GM19397 (cell line): ENCODE results near the gene HKDC1.
"Not testable (repeated sequence)": the region's sequence is repeated elsewhere in the genome, so short reads cannot be mapped to it uniquely, and the experiment has no call there.

Experiments
- ATAC-seq: cut with Tn5 transposase; IDR thresholded peaks from one replicate; pipeline ENCODE4 v1.9.1; 2021; ENCODE audit warnings: mild to moderate bottlenecking, moderate library complexity; ENCODE audit not compliant: unreplicated experiment

The HKDC1 gene, protein sequence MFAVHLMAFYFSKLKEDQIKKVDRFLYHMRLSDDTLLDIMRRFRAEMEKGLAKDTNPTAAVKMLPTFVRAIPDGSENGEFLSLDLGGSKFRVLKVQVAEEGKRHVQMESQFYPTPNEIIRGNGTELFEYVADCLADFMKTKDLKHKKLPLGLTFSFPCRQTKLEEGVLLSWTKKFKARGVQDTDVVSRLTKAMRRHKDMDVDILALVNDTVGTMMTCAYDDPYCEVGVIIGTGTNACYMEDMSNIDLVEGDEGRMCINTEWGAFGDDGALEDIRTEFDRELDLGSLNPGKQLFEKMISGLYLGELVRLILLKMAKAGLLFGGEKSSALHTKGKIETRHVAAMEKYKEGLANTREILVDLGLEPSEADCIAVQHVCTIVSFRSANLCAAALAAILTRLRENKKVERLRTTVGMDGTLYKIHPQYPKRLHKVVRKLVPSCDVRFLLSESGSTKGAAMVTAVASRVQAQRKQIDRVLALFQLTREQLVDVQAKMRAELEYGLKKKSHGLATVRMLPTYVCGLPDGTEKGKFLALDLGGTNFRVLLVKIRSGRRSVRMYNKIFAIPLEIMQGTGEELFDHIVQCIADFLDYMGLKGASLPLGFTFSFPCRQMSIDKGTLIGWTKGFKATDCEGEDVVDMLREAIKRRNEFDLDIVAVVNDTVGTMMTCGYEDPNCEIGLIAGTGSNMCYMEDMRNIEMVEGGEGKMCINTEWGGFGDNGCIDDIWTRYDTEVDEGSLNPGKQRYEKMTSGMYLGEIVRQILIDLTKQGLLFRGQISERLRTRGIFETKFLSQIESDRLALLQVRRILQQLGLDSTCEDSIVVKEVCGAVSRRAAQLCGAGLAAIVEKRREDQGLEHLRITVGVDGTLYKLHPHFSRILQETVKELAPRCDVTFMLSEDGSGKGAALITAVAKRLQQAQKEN

DNA sequence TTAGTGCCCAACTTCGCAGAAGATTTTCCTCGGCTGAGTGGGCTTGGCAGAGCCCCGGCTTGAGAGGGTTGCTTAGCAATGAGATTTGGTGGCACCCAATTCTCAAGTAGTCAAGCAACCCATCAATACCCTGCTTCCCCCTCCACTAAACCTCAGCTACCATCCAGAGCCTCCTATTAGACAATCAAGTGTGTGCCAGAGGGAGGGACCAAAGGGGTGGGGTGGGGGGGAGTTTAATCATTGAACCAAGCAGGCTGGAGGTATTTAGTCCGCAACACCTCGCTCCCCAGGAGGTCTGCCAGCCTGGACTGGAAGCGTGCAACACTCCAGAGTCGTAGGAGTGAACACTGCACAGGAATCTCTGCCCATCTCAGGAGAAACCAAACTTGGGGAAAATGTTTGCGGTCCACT, at the start of gene HKDC1:
Gene HKDC1 (plus strand): TSS at position 292 of the 411 bp plus-strand sequence. CDS start 104 bp downstream, at position 396.
- ATAC-seq, result no peak

DNA sequence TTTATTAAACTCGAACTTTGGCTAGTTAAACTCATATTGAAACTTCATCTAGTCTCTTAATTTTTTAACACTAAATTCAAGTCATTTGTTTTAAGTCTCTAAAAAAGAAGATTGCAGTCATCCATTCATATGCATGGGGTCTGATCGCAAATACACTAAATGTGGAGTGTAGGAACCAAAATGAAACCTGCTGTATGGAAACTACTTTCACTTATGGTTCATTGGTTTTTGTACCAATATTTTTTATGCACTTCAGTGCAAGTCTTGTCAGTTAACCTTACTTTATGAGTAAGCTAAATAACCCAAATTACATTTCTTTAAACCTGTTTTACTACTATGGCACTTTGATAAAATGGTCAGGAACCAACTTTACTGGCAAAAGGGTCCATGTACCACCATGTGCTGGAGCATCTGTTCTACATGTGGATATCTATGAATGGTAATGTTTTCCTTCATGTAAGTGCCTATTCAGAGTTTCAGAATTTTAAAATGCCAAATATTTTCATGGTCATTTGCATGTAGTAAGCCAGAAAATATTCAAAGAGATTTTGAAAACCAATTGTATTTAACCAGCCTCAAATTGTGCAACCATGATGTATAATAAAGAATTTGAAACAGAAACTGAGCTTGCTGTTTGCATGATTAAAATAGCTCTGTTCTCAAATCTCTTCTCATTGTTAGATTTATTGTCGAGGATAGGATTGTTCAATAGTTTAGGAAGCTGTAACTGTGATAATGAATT, 47.7 kb upstream of the HKDC1 start:
- no peak for ATAC-seq

DNA sequence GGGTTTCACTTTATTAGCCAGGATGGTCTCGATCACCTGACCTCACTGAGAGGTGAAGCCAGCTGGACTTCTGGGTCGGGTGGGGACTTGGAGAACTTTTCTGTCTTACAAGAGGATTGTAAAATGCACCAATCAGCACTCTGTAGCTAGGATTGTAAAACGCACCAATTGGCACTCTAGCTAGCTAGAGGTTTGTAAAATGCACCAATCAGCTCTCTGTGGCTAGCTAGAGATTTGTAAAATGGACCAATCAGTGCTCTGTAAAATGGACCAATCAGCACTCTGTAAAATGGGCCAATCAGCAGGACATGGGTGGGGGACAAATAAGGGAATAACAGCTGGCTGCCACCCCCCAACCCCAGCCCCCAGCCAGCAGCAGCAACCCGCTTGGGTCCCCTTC, 44.8 kb upstream of the HKDC1 start:
- ATAC-seq, result not testable (repeated sequence)

DNA sequence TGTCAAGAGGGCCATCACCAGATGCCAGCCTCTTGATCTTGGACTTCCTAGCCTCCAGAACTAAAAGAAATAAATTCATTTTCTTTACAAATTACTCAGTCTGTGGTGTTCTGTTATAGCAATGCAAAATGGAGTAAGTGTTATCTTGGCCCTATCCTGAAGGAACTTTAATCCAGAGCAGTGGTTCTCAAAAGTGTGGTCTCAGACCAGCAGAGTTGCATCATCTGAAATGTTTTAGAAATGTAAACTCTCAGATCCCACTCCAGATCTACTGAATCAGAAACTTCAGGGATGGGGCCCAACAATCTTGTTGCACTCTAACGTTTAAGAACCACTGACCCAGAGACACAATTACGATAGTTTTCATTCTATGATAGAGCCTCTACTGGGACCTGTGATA, 43.3 kb upstream of the HKDC1 start:
- no peak for ATAC-seq

DNA sequence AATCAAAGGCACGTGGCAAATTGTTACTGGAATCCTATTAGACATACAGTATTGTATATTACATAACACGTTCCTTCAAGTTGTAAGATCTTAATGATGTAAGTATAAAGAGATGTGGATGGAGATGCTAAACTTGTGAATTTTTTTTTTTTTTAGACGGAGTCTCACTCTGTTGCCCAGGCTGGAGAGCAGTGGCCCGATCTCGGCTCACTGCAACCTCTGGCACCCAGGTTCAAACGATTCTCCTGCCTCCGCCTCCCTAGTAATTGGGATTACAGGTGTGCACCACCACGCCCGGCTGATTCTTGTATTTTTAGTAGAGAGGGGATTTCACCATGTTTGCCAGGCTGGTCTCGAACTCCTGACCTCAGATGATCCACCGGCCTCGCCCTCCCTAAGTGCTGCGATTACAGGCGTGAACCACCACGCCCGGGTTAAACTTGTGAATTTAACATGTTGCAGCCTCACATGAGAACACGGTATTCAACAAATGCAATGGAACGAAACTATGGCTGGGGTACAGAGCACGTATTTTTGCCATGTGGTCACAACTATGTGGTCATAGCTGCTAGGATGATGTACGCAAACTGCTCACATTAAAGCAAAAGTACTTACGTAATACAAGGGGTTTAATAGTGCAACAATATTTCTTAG, 40.9 kb upstream of the HKDC1 start:
- no peak for ATAC-seq

DNA sequence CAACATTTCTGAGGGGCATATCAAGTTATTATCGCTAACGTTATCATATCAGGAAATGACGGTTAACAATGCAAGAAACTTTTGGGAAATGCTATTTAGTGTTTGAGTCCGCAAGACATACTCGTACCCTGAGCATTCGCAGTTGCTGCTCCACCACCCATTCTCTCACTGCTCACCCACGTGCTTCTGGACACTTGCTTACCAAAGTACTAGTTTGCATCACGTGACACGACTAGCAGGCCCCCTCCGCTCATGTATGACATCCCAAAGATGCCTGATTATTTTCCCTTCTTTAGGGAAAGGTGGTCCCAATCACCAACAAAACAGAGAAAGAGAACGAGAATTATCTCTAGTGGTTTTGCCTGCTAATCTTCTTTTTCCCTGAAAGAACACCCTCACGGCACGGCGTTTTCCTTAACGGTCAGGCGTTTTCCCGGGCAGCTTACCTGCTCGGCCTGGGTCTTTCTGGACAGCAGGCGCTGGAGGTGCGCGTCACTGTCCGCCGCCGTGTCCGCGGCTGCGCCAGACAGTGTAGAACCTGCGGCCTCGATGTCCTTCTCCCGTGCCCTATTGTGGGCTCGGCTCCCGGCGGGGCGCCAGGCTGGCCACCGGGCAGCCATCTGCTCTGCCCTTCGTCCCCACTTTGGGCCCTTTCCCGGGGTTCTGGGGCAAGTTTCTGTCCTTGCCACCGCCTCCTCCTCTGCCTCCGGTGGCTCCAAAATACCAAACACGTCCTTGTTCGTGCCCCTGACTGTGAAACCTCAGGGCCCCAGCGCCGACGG, 40.2 kb upstream of the HKDC1 start, which contains the start of gene SUPV3L1:
Gene SUPV3L1 (plus strand): TSS at position 492 of the 782 bp plus-strand sequence. CDS start 58 bp downstream, at position 550.
- ATAC-seq, result peak; percentile 84

DNA sequence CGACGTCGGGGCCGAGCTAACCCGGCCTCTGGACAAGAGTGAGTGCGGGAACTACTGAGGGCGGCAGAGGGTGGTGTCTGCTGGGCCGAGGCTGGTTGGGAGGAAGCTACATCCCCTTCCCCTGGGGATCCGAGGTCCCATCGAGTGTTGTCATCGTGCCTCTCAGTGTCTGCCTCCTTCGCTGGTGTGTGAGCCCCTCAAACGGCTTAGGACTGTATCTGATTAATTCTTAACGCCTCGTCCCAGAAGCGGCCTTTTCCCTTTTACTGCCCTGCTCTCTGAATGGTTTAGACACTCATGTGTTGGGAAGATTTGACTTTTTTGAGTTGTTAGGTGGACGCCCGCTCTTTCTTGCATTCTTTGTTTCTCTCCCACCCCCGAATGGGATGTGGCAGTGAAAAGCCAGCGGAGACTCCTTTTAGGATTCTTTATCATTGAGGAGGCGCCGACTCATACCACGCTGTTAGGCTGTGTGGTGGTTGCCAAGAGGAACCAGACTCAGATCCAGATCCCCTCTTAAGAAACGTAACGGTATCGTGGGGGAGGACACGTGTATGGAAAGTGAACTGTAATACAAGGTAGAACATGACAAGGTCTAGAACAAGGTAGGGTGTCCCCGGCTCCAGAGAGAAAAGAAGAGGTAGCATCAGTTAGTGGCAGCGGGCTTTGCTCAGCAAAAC, 39.5 kb upstream of the HKDC1 start:
- ATAC-seq, result no peak

DNA sequence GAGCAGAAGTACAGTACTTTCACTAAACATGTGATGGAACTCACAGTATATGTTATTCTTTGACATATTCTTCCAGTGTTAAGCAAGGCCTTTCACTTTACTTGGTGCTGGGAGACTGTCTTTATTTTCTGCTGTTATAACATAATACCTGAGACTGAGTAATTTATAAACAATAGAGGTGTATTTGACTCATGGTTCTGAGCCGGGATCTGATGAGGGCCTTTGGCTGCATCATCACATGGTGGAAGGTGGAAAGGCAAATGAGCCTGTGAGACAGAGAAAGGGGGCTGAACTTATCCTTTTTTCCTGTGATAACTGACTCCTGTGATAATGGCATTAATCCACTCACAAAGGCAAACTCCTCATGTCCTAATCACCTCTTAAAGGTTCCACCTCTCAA, 38.7 kb upstream of the HKDC1 start:
- ATAC-seq, result no peak

DNA sequence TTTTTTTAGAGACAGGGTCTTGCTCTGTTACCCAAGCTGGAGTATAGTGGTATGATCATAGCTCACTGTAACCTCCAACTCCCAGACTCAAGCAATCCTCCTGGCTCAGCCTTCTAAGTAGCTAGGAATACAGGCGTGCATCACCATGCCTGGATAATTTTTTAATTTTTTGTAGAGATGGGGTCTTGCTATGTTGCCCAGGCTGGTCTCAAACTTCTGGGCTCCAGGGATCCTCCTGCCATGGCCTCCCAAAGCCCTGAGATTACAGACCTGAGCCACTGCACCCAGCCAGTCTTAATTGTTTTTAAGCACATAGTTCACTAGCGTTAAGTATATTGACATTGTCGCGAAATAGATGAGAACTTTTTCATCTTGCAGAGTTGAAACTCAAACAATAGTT, 38.1 kb upstream of the HKDC1 start:
- no peak for ATAC-seq

DNA sequence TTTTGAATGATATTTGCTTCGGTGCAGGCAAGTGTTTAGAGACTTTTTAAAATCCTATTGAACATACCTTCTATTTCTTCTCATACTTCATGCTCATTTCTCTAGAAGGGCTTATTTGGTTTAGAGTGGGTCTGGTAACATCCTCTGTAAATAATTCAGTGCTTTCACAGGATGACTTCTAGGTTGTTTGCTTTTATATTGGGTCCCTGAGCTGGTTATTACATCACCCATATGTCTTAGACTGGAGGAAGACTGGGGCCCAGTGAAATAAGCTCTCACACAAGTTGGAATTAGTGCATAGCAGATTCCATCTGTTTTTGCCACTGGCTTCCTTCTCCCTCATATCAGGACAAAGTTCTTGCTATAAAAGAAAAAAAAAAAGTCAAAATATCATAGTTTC, 33.6 kb upstream of the HKDC1 start:
- no peak for ATAC-seq

DNA sequence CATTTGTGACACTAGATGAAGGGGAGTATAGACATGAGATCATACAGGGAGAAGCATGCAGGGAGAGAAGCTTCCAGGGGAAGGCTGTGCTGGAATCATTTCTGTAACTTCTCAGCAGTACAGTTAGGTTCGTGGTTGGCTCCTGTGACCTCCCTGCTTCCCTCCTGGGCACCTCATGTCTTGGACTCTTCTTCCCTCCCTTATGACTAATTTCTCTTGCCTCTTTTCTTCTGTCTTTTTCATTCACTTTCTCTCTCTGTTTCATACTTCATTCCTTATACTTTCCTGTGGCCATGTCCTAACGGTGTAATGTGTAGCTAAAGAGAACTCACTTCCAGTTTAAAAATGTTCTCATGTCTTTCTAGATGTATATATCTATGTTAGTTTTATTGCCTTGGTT, 19.1 kb upstream of the HKDC1 start:
- ATAC-seq, result no peak

DNA sequence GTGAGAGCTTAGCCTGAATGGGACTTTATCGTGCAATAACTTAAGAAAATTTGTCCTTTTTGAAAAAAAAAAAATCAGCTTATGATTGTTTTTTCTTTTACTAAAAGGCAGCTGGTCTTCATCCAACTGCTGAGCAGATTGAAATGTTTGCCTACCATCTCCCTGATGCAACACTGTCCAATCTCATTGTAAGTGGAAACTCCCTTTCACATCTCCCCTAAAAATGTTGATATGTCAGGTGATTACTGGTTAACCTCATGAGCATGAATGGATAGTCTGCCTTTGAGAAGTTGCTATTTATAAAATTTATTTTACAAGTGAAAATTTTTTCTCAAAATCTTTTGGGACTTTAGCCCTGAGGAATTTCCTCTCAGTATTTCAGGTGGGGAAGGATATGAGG, 17.8 kb upstream of the HKDC1 start:
- no peak for ATAC-seq

DNA sequence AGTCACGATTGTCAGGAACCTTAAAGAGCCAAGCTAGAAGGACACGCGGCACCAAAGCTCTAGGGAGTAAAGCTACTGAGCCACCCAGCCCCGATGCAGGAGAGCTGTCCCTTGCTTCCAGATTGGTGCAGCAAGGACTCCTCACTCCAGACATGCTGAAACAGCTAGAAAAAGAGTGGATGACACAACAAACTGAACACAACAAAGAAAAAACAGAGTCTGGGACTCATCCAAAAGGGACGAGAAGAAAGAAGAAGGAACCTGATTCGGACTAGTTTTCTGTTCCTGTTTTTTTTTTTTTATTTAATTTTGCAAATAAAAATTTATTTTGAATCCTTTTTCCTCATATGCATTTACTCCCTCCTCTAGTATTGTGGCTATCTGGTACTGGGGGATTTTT, 11.4 kb upstream of the HKDC1 start:
- ATAC-seq, result no peak

DNA sequence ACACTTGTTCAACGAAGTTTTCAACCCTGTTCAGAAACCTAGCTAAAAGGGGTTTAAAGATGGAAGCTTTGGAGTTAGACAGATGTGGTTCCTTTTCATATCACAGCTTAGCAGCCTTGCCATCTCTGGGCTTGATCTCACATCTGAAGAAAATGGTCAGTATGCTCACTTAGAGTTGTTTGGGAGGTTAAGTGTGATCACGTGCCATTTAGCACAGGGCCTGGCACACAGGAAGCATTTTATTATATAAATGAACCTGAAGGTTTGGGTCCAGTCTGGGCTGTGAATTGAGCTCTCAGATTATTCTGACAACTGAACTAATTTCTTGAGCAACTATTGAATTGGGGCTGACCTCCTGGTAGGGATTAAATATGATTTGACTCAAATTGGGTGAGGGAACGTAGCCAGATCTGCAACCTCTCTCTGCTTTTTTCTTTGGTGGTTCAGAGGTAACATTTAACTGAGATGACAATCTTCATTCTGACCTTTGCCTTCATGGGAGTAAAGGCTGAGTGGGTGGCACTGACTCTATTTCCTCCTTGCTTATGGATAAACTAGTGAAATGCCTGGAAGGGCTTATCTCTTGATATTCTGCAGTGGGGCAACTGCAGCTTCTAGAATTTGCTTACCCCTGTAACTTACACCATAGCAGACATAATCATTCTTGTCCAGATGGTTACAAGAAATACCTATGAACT, 10.2 kb upstream of the HKDC1 start:
- ATAC-seq, result no peak

DNA sequence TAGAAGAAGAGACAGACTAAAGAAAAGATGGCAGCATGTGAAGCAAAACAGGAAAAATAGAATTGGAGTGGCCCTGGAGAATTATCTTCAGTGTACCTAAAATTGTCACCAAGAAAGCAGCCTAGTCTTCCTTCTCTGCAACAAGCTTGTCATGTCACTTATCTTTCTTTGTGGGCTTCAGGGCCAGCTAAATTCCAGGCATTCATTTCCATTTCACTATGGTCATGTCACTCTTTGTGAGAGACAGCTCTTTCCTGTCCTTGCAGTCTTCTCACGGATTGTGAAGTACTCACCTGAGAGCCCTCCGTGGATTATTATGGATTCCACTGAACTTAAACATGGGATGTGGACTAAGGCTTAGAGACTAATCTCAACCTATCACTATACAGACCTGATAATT, 9.0 kb upstream of the HKDC1 start:
- ATAC-seq, result no peak

DNA sequence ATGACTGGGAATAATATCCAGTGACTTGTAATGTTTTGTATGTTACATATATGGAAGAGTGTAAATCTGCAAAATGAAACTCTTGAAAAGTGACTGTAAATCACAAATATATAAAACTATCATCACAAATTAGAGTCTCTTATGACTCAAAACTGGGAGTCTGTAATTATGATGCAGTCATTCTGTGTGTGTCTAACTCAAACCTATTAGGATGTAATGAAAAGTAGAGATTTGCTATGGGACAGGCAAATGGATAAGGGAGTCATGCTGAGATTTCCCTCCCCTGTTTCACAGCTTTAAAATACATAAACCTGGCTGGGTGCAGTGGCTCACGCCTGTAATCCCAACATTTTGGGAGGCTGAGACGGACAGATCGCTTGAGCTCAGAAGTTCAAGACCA, 8.6 kb upstream of the HKDC1 start:
- ATAC-seq, result no peak

DNA sequence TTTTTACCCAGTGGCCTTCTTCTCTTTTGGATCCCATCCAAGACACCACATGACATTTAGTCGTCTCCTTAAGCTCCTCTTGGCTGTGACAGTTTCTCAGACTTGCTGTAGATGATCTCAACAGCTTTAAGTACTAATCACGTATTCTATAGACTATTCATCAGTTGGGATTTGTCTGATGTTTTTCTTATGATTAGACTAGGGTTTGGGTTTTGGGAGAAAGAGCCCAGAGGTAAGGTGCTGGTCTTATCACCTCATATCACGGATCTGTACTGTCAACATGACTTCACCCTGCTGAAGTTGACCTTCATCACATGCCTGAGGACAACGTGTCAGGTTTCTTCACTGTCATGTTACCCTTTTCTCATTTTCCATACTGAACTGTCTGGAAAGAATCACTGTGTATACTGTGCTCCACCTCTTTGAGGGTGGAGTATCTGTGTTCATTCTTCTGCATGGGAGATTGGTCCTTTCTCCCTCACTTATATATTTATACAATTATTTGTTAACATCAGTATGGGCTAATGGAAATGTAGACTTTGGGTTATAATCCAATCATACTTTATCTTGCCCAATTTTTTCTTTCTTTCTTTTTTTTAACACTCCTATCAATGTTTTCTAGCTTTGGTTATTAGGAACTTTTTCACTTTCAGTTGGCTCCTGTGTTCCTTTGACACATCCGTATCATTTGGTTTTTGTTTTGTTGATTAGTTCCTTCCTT, 6.4 kb upstream of the HKDC1 start:
- no peak for ATAC-seq

DNA sequence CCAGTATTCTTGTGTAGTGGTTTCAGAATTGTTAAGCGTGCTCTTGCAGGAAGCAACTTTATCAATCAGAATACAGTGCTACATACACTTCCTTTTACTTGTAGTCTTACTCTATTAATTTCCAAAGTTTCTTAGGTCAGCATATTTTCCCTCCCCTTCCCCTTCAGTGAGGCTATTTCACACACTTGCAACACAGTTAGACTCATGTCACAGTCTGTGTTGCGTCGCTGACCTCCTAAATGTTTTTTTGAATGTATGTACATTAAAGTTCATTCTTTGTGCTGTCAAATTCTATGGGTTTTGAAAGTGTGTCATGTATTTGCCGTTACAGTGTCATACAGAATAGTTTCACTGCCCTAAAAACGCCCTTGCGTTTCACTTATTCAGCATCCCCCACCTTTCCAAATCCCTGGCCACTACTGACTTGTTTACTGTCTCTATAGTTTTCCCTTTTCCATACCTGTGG, 5.4 kb upstream of the HKDC1 start:
- no peak for ATAC-seq
